Right atrium auricular region (tissue), 2 donors: ENCODE data around the gene BAIAP2L1. TPM values are rescaled to one million over a fixed set of nuclear protein-coding genes. Genes with fewer than 3 reads are reported as not detected.

Experiments used
- DNase-seq: peaks from one replicate; pipeline ENCODE4 v3.0.0-alpha.2; 2019; ENCODE audit warnings: low spot score
- H3K27ac ChIP-seq, 2 donors: fragments of 200-600 bp; sonication (generic); 1 replicate in 1 of 2; 2 replicates in 1 of 2; pipeline ENCODE4 v1.5.1; 2016 to 2019
- H3K27me3 ChIP-seq, 2 donors: fragments of 200-600 bp; sonication (generic); one replicate each; pipeline versions ENCODE4 v1.5.1 to v1.6.0; 2017 to 2019
- H3K36me3 ChIP-seq: fragments of 200-600 bp; sonication (generic); one replicate; pipeline ENCODE4 v1.5.1; 2016
- H3K4me1 ChIP-seq, 2 donors: fragments of 200-600 bp; sonication (generic); one replicate each; pipeline versions ENCODE4 v1.5.1 to v1.6.0; 2017 to 2019
- H3K4me3 ChIP-seq, 2 donors: fragments of 200-600 bp; sonication (generic); 1 replicate in 1 of 2; 2 replicates in 1 of 2; pipeline ENCODE4 v1.5.1; 2017 to 2019; ENCODE audit warnings: mild to moderate bottlenecking in 1 of 2, moderate library complexity in 1 of 2
- H3K9me3 ChIP-seq, 2 donors: fragments of 200-600 bp; sonication (generic); one replicate each; pipeline ENCODE4 v1.5.1; 2019
- total RNA-seq, 2 donors: library from RNA; depleted of rRNA; stranded (reverse); fragments of >200 nt; gene quantifications; one replicate each; pipeline ENCODE4 v1.1.0, GENCODE V29; 2016
- TF ChIP-seq, protein P1 (sequence below), 2 donors: fragments of 200-600 bp; sonication (generic); IDR thresholded peaks; one replicate each; pipeline ENCODE4 v1.5.1; 2019; ENCODE audit warnings: antibody characterized with exemption in 2 of 2

The BAIAP2L1 gene
- total RNA-seq, 2 donors from 2014 or later = 1.1 to 1.7 TPM

DNA sequence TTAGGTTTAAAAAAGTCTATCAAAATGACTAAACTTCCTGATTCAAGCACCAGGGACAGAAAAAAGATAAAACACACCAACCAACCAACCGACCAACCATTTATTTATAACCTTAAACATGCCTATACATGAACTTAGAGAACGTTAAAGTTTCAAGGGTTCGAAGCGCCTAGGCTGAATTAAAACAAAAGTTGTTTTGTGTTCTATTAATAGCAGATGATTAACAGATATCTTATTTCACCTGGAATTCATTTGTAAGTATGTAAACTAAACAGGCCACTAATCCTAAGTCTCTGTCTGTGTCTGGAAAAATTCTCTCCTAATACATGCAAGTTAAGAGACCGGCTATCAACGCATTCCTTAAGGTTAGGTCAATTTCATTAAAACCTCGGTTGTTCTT is 1.4 kb downstream of the BAIAP2L1 start:
- H3K27ac ChIP-seq = no peak overlapping the region
- H3K27me3 ChIP-seq = no peaks in the 10 kb centered on the region
- H3K9me3 ChIP-seq = no peaks in the 10 kb centered on the region
- no peak for DNase-seq
- H3K4me3 ChIP-seq = peak overlapping the region in 1 of 2 donors; percentile 67
- no peaks in the 10 kb centered on the region for H3K36me3 ChIP-seq
- TF ChIP-seq, protein P1, sequence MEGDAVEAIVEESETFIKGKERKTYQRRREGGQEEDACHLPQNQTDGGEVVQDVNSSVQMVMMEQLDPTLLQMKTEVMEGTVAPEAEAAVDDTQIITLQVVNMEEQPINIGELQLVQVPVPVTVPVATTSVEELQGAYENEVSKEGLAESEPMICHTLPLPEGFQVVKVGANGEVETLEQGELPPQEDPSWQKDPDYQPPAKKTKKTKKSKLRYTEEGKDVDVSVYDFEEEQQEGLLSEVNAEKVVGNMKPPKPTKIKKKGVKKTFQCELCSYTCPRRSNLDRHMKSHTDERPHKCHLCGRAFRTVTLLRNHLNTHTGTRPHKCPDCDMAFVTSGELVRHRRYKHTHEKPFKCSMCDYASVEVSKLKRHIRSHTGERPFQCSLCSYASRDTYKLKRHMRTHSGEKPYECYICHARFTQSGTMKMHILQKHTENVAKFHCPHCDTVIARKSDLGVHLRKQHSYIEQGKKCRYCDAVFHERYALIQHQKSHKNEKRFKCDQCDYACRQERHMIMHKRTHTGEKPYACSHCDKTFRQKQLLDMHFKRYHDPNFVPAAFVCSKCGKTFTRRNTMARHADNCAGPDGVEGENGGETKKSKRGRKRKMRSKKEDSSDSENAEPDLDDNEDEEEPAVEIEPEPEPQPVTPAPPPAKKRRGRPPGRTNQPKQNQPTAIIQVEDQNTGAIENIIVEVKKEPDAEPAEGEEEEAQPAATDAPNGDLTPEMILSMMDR (IDR thresholded peaks at IDR 0.05) = no peak
- peaks cover 0 to 7% of the 10 kb centered on the region in 2 donors for H3K4me1 ChIP-seq

DNA sequence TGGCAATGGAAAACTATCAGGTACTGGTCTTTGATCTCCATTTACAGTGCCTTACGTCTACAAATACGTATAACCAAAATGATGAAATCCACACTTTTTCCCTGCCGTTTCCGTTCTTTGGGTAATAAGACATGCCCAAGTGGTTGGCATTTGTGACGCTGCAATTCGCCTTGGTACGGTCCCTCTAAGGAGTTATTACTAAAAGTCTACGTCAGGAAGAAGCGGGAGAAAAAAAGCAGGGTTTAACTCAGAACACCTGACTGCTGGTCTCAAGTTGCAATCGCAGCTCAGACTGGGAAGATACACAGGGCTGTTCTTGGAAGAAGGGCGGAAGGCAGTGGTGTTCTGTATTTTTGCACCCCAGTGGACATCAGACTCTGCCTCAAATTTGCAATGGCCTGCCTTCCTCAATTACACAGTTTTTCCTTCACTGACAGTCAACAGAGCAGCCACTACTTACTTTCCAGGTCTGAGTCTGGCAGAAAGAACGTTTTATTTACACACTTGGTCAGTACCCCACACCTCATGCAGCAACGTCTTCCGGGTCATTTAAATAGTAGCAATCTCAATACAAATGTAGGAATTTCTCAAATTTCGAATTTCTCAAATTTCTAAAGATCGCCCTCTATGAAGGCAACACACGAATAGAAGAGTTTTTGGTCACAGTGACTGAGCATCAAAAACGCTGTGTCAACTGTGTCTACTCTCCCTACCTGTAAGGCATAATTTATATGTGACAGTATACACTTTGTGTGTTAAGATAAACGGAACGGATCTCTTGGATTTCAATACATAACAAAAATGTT is 2.1 kb downstream of the BAIAP2L1 start:
- TF ChIP-seq, protein P1 (IDR thresholded peaks at IDR 0.05) = no peak
- no peaks in the 10 kb centered on the region for H3K9me3 ChIP-seq
- DNase-seq = no peak
- H3K4me1 ChIP-seq = peaks cover 0 to 7% of the 10 kb centered on the region in 2 donors
- H3K36me3 ChIP-seq = no peaks in the 10 kb centered on the region
- no peak overlapping the region for H3K4me3 ChIP-seq
- no peak overlapping the region for H3K27ac ChIP-seq
- H3K27me3 ChIP-seq = no peaks in the 10 kb centered on the region

DNA sequence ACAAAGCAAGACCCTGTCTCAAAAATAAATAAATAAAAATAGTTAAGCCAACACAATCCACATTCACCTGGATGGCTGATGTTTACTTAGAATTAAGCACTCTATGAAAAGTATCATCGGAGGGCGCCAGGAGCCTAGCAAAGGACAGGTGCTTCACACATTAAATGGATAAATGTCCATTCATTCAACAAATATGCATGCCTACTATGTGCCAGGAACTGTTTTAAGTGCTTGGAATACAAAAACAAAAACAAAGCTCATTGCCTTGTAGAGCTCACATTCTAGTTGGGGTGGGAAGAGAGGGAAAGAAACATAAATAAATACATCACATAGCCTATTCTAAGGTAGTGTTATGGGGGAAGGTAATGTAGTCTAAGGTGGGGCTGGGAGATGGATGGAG is 4.1 kb downstream of the BAIAP2L1 start:
- no peaks in the 10 kb centered on the region for H3K9me3 ChIP-seq
- H3K4me3 ChIP-seq = no peak overlapping the region
- H3K27ac ChIP-seq = no peak overlapping the region
- peaks cover 0 to 7% of the 10 kb centered on the region in 2 donors for H3K4me1 ChIP-seq
- H3K27me3 ChIP-seq = no peaks in the 10 kb centered on the region
- DNase-seq = no peak
- TF ChIP-seq, protein P1 (IDR thresholded peaks at IDR 0.05) = no peak
- H3K36me3 ChIP-seq = no peaks in the 10 kb centered on the region

DNA sequence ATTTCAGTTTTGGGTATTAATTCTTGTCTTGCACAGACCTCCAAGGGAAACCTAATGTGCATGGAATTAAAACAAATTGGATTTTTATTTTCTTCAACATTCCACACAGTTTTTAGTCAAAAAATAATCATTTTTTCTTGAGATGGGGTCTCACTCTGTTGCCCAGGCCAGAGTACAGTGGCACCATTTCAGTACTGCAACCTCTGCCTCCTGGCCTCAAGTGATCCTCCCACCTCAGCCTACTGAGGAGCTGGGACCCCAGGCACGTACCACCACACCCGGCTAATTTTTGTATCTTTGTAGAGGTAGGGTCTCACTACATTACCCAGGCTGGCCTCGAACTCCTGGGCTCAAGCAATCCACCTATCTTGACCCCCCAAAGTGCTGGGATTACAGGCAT is 4.9 kb downstream of the BAIAP2L1 start:
- peaks cover 0 to 2% of the 10 kb centered on the region in 2 donors for H3K4me1 ChIP-seq
- H3K9me3 ChIP-seq = no peaks in the 10 kb centered on the region
- H3K4me3 ChIP-seq = no peak overlapping the region
- H3K36me3 ChIP-seq = no peaks in the 10 kb centered on the region
- TF ChIP-seq, protein P1 (IDR thresholded peaks at IDR 0.05) = no peak
- H3K27ac ChIP-seq = no peak overlapping the region
- no peaks in the 10 kb centered on the region for H3K27me3 ChIP-seq
- no peak for DNase-seq

DNA sequence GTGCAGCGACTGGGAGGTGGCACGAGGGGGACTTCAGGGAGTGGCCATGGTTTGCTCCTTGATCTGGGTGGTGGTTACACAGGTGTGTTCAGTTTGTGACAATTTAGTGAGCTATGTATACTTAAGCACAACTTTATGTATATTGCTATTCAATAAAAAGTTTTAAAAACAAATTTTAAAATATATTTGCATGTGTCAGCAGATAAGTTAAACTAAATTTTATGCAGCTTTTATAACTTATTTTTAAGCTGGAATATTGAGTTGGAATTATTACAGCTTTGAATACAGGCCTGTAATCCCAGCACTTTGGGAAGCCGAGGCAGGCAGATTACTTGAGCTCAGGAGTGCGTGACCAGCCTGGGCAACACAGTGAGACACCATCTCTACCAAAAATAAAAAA is 5.4 kb downstream of the BAIAP2L1 start:
- Histone ChIP-seq H3K4me3 (no peak overlapping the region), H3K36me3 (no peaks in the 10 kb centered on the region), H3K27me3 (no peaks in the 10 kb centered on the region), H3K27ac (no peak overlapping the region), H3K4me1 (no peaks in the 10 kb centered on the region), H3K9me3 (no peaks in the 10 kb centered on the region)
- no peak for DNase-seq
- TF ChIP-seq, protein P1 (IDR thresholded peaks at IDR 0.05) = no peak
